Activated T-cell treated with anti-CD3 and anti-CD28 coated beads for 48 hours (primary cell): ENCODE results near the gene C14orf119.

Experiments
- DNase-seq: peaks from one replicate; pipeline ENCODE4 v3.0.0-alpha.2; 2020; ENCODE audit warnings: low read depth

C14orf119 gene

DNA sequence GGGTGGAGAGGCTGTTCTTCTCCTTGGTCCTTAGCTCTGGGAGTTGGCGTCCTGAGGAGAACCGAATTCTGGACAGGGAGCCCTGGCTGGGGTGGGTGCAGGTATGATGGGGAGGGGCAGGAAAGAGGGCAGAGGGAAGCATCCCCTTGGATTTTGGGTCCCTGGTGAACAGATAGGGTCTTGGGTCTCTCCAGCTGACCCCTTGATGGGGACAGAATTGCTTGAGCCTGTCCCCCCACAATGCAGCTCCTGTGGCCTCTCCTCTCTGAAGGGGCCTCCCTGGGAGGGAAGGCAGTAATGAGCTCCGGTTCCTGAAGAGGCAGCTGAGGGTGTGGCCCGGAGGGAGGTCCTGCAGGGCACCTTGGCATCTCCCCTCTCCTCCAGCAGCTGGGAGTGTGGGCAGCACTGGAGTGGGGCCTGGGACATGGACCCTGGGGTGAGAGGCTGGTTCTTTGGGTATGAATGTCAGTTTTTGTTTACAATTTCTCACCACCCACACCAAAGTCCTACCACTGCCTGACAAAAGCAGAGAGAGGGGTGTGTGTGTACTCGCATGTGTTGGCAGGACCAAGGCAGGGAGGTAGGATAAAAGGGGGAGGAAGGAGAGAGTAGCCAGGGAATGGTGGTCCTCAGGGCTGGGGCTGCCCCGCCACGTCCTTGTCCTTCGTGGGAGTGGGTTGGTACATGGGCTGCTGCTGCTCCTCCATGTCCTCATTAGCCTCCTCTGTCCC is 31.4 kb downstream of the C14orf119 start:
- no peak for DNase-seq

DNA sequence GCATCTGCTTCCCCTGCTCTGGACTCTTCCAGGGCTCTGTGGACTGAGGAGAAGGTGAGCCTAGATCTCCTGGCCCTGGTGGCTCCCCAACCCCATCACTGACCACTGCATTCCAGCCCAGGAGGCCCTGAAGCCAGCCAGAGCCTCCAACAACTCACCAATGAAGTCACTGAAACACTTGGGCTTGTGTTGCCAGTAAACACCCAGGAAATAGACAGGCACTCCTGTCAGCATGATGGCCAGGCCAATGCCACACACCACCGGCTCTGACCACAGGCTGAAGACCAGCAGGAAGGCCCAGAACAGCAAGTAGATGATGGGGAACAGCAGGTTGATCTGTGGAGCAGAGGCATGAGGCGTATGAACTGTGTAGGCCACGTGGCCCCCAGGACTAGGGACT is 32.6 kb downstream of the C14orf119 start:
- no peak for DNase-seq

DNA sequence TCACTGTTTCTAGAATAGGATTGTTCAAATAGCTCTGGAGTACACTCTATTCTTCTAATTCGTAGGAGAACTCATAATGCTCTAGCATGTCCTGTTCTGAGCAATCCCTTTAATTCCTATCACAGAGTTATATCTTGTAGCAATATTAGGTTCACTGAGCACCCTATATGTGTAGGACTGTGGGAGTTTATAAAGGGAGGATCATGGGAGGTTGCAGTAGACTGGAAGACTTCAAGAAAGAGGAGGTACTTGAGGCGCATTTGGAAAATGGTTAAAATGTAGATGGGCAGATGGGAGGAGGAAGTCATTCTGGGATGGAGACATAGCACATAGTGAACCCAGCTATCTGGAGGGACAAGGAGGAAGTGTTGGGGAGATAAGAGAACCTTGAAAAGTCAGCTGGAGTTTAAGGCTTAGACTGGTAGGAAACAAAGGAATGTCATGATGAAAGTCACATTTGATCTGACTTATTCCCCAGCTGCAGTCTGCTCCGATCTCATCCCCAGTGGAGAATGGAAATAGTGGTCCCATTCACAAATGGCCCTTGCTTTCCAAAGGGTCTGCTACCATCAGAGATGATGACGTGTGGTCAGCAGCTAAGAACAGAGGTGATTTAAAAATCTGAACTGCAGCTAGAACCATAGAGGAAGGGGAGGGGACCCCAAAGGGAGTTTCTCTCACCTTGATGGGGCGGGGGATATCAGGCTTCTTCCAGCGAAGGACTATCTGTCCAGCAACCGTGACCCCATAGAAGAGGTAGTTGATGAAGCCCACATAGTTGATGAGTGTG is 33.9 kb downstream of the C14orf119 start:
- no peak for DNase-seq

DNA sequence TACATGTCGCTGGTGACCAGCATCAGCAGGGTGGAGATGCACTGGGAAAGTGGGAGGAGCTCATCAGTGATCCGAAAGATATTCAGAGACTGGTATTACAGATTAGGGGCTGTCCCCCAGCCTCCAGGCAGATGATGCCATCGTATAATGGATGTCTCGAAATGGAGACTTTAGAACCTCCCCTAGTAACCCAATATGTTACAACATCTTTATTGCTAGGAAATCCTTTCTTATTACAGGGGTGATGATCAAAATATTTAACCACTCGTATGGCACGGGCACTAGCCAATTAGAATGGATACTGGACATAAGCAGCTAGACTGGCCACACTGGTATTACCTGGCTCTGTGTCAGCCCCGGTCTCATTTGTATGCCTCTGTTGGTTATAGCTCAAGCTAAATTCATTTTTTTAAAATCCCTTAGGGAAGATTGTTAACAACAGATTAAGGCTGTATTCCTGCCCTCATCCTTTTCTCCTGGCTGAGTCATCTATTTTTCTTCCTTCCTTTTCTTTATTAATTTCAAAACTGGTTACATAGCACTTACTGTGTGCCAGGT is 34.5 kb downstream of the C14orf119 start:
- DNase-seq: no peak

DNA sequence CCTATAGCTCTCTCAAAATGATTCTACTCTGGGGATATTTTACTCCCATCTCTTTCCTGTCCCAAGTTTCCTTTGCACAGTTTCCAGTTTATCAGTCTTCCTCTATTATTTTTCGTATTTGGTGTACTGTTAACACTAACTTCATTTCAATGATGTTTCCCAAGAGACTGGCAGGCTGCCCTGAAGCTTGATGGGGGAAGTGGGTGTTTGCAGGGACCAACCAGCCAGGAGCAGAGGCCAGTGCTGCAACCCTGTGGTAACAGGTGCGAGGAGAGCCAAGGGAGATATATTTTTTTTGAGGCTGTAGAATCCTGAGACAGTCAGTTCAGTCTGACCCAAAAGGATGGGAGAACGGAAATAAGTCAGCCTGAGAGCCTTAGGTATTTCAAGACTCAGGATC is 35.6 kb downstream of the C14orf119 start:
- no peak for DNase-seq

DNA sequence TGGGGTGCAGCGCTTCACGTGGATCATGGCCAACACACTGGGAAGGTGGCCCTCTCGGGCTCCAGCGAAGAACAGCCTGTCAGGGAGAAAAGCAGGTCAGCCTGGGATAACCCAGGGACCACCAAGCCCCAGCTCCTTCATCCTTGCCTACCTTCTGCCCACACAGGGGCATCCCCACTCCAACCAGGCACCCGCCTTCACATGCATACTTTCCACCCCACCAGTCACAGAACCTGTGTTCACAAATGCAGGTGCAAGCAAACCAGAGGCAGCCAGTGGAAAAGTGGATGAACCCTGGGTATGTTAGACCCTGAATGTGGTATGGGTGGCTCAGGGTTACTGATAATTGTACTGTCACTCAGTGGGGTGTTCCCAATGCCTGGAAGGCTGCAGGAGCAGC is 36.2 kb downstream of the C14orf119 start:
- no peak for DNase-seq

DNA sequence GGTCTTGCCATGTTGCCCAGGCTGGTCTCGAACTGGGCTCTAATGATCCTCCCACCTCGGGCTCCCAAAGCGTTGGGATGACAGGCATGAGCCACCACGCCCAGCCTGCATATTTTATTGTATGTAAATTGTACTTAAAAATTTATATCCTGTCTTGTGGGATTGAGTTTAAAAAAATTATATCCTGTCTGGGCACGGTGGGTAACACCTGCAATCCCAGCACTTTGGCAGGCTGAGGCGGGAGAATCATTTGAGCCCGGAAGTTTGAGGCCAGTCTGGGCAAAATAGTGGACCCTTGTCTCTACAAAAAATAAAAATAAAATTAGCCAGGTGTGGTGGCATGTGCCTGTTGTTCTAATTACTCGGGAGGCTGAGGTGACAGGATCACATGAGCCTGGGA is 37.7 kb downstream of the C14orf119 start:
- no peak for DNase-seq

DNA sequence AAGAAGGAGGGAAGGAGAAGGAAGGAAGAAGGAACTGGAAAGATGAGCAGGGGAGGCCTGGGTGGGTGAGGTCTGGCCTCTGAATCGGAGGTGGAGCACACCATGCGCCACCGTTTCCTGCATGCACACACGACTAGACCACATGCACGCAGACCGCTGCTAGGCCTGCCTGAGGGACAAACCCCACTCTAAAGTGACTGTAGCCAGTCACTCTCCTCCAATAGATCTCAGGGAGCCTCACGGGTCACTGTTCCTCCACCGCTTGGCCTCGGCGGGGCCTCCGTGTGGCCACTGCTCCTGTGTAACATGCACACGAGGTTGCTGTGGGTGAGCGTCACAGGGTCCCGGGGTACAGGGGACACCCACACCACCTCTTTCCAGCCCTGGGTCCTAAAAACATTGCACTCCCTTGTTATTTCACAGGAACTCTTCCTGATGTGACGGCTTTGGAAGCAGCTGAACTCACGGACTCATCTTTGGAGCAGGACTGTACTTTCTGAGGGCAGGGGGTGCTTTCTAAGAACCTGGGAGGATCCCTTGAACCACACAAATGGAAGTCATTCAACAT is 41.3 kb downstream of the C14orf119 start:
- no peak for DNase-seq

DNA sequence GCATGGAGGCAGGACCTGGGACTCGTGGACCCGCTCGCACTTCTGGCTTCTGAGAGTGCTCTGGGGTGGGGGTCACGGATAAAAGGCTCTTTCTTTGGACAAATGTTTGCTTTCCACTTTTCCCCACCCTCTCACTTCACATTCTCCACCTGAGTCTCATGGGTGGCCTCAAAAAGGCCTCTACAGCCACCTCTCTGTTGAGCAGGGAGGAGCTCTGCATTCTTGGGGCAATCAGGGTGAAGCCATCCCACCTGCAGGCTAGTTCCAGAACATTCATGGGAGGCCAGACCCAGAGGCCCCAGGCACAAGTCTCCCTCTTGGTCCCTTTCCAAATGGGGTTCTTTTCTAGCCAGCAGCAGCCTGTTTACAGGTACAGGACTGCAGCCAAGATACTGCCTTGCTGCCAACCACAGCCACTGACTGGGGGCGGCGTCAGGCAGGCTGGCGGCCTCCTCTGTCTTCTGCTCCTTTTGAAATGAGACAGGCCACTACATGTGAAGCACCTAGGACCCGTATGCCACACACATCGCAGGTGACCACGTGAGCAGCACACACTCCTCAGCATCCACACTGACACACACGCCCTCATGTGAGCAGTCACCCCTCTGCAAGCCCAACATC is 42.0 kb downstream of the C14orf119 start:
- no peak for DNase-seq

DNA sequence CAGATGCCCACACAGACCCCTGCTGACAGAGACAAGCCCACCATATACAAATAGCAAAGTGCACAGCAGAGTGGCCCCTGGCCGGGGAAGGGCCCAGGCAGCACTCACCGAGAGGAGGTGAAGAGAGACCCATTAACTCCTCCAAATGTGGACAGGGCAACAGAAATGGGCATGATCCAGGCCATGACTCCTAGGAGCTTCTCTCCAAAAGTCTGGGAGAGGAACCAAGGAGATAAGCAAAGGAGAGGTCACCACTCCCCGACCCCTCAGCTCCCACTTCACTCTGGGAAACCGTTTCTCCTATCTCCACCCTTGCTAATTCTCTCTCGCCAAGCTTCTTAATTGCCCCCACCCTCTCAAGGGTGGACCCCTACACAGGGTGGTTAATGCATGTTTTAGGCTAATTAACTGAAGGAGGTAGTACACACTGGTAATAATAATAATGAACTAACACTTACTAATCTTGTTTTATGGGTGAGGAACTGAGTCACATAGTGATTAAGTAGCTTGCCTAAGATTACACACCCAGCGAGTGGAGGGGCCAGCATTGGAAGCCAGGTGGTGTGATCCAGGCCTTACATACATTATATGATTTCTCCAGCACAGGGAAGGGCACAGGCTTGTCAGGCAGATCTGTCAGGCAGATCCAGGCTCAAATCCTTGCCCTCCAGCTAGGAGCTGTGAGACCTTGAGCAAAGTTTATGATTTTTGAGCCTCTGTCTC is 42.7 kb downstream of the C14orf119 start:
- DNase-seq: no peak

DNA sequence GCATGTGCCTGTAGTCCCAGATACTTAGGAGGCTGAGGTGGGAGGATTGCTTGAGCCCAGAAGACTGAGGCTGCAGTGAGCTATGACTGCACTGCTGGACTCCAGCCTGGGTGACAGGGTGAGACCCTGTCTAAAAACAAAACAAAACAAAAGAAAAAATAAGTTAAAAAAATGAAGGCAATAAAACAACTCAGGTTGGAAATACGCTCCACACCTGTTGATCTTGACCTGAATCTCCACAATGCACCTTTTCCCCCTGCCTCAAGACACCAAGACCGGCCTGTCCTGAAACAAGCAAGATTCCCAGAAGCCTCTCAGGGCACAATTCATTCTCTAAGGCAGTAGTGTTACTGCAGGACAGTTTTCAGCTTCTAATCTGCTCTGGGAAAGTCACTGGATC is 44.6 kb downstream of the C14orf119 start:
- DNase-seq: no peak

DNA sequence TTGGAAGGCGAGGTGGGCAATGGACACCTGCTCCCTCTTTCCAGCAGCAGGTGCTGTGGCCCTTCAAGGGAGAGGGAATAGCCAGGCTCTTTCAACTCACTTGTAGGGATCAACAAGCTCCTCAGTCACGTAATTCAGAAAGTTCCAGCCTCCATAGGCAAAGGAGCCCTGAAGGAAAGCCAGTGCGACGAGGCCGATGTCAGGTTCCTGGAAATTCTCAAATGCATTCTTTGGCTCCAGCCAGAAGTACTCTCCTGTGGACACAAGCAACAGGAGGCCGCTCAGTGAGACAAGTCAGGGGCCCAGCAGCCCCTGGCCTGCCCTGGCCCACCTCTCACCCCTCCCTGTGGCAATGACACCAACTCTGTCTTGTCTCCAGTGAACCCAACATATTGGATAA is 45.1 kb downstream of the C14orf119 start:
- DNase-seq: no peak

DNA sequence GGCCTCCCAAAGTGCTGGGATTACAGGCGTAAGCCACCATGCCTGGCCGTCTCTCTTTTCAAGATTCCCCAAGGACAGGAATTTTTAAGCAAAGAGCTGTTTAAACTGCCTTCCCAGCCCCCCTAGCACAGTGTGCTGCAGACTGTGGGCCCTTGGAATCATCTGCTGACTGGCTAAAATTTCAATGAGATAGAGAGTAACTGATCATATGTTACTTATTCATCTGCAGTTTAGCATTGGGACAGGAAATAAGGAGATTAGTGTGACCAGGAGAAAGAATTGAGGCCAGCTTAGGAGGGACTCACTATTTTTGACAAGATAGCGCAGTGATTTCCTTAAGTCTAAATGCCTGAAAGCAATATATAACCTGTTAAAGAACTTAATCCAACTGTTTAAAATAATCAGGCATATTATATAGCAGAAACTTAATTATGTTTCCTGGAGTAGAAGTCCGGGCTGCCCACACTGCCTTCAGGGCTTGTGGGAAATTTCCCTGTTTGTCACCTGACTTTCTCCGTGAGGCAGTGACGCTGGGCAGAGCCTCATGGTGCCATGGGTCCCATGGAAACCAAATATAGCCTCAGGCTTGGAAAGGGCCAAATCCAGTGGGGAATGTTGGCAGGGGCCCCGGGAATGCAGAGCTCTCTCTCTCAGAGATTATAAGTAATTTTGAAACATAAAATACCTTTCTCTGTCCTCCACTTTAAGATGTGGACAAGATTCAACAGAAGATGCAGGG is 46.6 kb downstream of the C14orf119 start:
- no peak for DNase-seq

DNA sequence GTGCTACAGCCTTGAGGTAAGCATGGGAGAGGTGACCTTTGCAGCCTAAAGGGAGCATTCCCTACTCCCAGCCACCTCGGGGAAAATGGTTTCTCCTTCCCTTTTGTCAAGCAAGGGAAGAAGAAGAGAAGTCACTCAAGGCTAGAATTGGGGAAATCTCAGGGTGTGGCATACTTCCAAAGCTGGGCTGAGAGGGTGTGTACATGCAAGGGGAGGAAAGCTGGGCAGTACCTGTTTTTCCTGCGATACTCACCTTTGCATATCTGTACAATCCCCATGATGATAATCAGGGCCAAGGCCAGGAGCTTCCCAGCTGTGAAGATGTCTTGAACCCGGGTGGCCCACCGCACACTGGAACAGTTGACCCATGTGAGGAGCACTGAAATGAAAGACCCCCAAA is 47.5 kb downstream of the C14orf119 start:
- no peak for DNase-seq

DNA sequence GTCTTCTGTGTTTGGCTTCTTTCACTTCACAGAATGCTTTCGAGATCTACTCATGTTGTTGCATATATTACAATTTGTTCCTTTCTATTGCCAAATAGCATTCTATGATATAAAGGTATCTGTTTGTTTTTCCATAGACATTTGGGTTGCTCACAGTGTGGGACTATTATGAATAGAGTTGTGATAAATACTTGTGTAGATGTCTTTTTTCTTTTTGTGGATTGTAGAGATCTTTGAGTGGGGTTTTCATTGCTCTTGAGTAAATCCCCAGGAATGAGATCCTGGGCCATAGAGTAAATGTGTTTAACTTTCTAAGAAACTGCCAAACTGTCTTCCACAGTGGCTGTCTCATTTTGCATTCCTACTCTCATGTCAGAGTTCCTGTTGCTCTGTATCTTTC is 48.6 kb downstream of the C14orf119 start:
- DNase-seq: no peak

DNA sequence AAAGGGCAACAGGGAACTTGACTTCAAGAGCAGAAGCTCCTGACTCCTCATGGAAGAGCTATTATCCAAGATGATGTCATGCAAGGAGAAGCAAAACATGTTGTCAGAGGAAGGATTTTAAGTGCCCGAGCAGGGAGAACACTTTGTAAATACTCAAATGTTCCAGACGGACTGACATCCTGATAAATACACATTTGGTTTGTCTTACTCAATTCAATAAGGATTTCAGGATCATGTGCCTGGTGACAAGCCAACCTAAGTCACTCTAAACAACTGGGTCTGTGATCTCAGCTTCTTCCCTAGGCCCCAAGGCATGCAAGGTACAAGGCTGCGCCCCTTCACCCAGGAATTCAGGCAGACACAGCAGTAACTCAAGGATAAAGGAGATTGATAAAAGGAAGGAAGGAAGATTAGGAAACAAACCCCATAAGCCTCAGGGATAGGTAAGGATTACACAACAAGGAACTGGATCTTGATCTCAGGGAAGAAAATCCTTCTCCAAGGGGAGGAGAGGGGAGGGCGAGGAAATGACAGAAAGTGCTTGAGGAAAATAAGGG is 50.6 kb downstream of the C14orf119 start:
- no peak for DNase-seq

DNA sequence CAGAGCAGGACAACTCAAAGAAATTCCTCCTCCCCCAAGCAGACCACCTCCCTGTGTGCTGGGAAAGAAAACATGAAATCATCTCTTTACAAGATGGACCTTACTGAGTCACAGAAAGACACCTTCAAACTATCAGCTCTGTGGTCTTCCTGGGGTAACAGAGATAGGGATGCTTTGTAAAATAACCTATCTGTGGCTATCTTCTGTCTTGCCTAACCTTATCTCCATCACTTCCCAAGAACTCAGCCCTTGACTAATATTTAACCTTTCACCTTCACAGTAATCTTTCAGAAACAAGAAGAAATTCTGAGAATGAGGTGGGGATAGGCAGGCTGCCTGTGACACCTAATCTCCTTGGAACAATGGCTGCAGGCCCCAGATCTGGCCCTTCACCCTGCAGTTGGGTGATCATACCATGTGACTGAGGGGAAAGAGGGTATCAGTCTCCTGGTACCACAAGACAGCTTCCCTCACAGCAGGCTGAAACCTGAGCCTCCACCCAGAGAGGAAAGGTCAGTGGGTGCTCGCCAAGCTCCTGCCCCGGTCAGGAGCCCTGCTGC is 51.1 kb downstream of the C14orf119 start:
- DNase-seq: no peak

DNA sequence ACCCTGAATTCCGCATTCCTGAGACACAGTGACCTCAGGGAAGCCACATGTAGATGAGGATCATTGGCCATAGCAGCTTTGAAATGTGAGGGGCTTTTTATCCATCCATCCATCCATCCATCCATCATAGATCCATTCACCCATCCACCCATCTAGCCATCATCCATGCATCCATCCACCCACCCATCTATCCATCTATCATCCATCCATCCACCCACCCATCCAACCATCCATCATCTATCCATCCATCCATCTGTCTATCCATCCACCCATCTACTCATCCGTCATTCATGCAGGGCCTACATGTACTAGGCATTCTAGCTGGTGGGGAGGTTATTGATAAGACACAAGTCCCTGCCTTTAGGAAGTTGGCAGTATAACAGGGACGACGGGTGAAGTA is 51.7 kb downstream of the C14orf119 start:
- DNase-seq: no peak

DNA sequence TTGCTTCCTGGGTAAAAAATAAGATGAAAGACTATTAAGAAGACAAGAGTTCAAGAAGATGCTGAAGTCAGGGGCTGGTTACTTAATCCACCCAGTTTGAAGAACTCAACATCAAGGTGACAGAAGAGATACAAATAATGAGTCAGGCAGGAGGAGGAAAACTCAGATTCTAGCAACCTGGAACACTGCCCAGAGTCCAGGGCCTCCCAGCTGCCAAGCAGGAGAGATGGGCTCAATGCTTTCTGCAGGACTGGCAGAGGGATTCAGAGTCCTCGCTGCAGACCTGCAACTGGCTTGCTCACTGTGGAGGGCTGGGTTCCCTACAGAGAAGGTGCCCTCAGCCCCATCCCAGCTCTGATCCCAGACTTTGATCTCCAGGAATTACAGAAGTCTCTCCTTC is 52.4 kb downstream of the C14orf119 start:
- DNase-seq: no peak

DNA sequence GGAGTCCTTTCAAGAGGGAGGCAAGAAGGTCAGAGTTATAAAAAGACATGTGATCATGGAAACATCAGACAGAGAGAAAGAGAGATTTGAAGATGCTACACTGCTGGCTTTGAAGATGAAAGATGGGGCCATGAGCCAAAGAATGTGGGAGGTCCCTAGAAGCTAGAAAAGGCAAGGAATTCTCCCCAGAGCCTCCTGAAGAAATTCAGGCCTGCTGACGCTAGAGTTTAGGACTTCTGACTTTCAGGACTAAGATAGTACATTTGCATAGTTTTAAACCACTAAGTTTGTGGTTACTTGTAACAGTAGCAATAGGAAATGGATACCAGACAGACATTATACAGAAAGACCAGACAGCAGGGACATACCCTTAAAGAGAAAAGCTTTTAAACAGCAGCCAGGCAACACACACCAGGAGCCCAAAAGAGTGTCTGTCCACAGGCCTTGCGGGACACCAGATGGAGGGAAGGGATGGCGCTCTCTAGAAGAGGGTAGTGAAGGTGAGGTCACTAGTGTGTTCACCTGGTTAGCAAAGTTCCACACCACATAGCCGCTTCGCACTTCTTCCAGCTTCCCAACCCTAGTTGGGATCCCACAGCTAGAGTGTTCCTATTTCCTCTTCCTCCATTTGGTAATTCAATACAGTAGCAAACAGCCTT is 53.4 kb downstream of the C14orf119 start:
- no peak for DNase-seq
